Keratinocyte (primary cell): ENCODE results near the gene SHKBP1. TPM values are rescaled to one million over a fixed set of nuclear protein-coding genes. Genes with fewer than 3 reads are reported as not detected.

ENCODE experiments used
- DNase-seq: peaks from one replicate; pipeline ENCODE4 v3.0.0-alpha.2; 2011; ENCODE audit warnings: low read depth, missing footprints, low spot score
- FAIRE-seq: peaks from 2 replicates; lab custom pipeline; 2011; peaks lifted over from hg19 to GRCh38; lab: Jason Lieb, UNC
- H2AFZ ChIP-seq: 2 replicates; pipeline ENCODE4 v1.6.0; 2012; ENCODE audit warnings: low read length, control low read depth, inconsistent platforms; ENCODE audit not compliant: control insufficient read depth
- H3K27ac ChIP-seq: 2 replicates; pipeline ENCODE4 v1.5.1; 2011; ENCODE audit warnings: low read length; ENCODE audit not compliant: control insufficient read depth, insufficient read depth
- H3K27me3 ChIP-seq: 3 replicates; pipeline ENCODE4 v1.6.0; 2011; ENCODE audit warnings: low read length; ENCODE audit not compliant: control insufficient read depth, insufficient read depth; ENCODE audit errors: extremely low read depth
- H3K36me3 ChIP-seq, 2 experiments: 2 replicates in 1 of 2; 3 replicates in 1 of 2; pipeline ENCODE4 v1.5.1; 2011; ENCODE audit warnings: low read length in 2 of 2, mild to moderate bottlenecking in 1 of 2; ENCODE audit not compliant: control insufficient read depth in 2 of 2, insufficient read depth in 2 of 2; ENCODE audit errors: extremely low read depth in 1 of 2
- H3K4me1 ChIP-seq: 3 replicates; pipeline ENCODE4 v1.5.1; 2011; ENCODE audit warnings: low read length; ENCODE audit not compliant: control insufficient read depth, insufficient read depth; ENCODE audit errors: extremely low read depth
- H3K4me2 ChIP-seq: 3 replicates; pipeline ENCODE4 v1.6.0; 2011; ENCODE audit warnings: low read depth, low read length; ENCODE audit not compliant: control insufficient read depth, insufficient read depth; ENCODE audit errors: extremely low read depth
- H3K4me3 ChIP-seq, 3 experiments: fragments of 200-600 bp in 1 of 3; sonication (generic) in 1 of 3; 2 replicates in 2 of 3; 3 replicates in 1 of 3; pipeline ENCODE4 v1.5.1; 2011 to 2016; ENCODE audit warnings: low read length in 3 of 3, mild to moderate bottlenecking in 3 of 3, control low read depth in 2 of 3, inconsistent platforms in 1 of 3, low read depth in 1 of 3, mixed read lengths in 1 of 3, mixed run types in 1 of 3, moderate library complexity in 1 of 3; ENCODE audit not compliant: control insufficient read depth in 2 of 3, insufficient read depth in 2 of 3; ENCODE audit errors: extremely low read depth in 1 of 3
- H3K79me2 ChIP-seq: 2 replicates; pipeline ENCODE4 v1.6.0; 2012; ENCODE audit warnings: low read length; ENCODE audit not compliant: control insufficient read depth, insufficient read depth
- H3K9ac ChIP-seq: 3 replicates; pipeline ENCODE4 v1.6.0; 2011; ENCODE audit warnings: low read length; ENCODE audit not compliant: control insufficient read depth, insufficient read depth; ENCODE audit errors: extremely low read depth
- H3K9me1 ChIP-seq: 3 replicates; pipeline ENCODE4 v1.6.0; 2011; ENCODE audit warnings: low read length; ENCODE audit not compliant: control insufficient read depth, insufficient read depth; ENCODE audit errors: extremely low read depth
- H3K9me3 ChIP-seq: 2 replicates; pipeline ENCODE4 v1.5.1; 2012; ENCODE audit warnings: low read depth, low read length; ENCODE audit not compliant: control insufficient read depth
- H4K20me1 ChIP-seq: 3 replicates; pipeline ENCODE4 v1.6.0; 2011; ENCODE audit warnings: low read length; ENCODE audit not compliant: control insufficient read depth, insufficient read depth; ENCODE audit errors: extremely low read depth
- EZH2 ChIP-seq: IDR thresholded peaks from one replicate; pipeline ENCODE4 v1.6.1; 2012; ENCODE audit warnings: inconsistent platforms, mild to moderate bottlenecking, low read length, moderate library complexity
- dilution Hi-C: fragments of 300-500 bp; cut with MboI; formaldehyde crosslinking; loops from one replicate; pipeline ENCODE4 v1.7.0; 2020; ENCODE audit warnings: low sequenced_read_pairs; ENCODE audit not compliant: extremely low pct_ligation_motif_present
- polyA plus RNA-seq, 5 experiments: library from polyadenylated mRNA; depleted of rRNA in 3 of 5; stranded (reverse) in 3 of 5; stranded (forward) in 1 of 5; unstranded in 1 of 5; fragments of >200 nt; gene quantifications; 1 replicate in 1 of 5; 2 replicates in 3 of 5; 3 replicates in 1 of 5; pipeline versions ENCODE4 v1.2.1 to v1.2.3, GENCODE V29; 2011 to 2012; ENCODE audit warnings: missing spikeins in 2 of 5, low read depth in 1 of 5, low replicate concordance in 1 of 5
- TF ChIP-seq, protein P1 (sequence below), 3 experiments: IDR thresholded peaks in 1 of 3; conservative IDR thresholded peaks in 1 of 3; optimal IDR thresholded peaks in 1 of 3; 2 replicates in 2 of 3; 3 replicates in 1 of 3; pipeline versions ENCODE3 to v1.5.1; 2011; ENCODE audit warnings: low read length in 3 of 3, mild to moderate bottlenecking in 3 of 3, moderate library complexity in 2 of 3, control low read depth in 1 of 3, inconsistent platforms in 1 of 3; ENCODE audit not compliant: insufficient read depth in 2 of 3; ENCODE audit errors: extremely low read depth in 1 of 3

Gene SHKBP1
- polyA plus RNA-seq, 1 donor (not counting 4 experiments of a cell fraction or from before 2014, with no cell fraction given), result 20.2 TPM

DNA sequence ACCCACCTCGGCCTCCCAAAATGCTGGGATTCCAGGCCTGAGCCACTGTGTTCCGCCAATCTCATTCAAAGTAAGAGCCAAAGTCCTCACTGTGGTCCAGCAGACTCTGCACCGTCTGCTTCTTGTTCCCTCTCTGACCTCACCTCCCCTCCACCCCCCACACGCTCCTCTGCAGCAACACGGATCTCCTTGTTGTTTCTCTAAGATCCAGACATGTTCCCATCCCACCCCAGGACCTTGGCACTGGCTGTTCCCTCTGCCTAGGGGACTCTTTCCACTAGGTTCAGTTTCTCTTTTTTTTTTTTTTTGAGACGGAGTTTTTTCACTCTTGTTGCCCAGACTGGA is 62.9 kb downstream of the SHKBP1 start:
- Histone ChIP-seq H3K9ac (no peak overlapping the region), H3K27ac (no peak overlapping the region), H3K4me2 (no peak overlapping the region), H2AFZ (no peak overlapping the region), H3K9me3 (no peaks in the 10 kb centered on the region), H3K27me3 (no peaks in the 10 kb centered on the region), H3K36me3 (no peaks in the 10 kb centered on the region), H3K4me1 (no peaks in the 10 kb centered on the region), H4K20me1 (no peaks in the 10 kb centered on the region), H3K79me2 (no peaks in the 10 kb centered on the region), H3K4me3 (no peak overlapping the region), H3K9me1 (no peaks in the 10 kb centered on the region)
- dilution Hi-C loops, result no loop called here
- no peak for FAIRE-seq
- DNase-seq, result no peak
- TF ChIP-seq EZH2, result no peak
- TF ChIP-seq, protein P1, sequence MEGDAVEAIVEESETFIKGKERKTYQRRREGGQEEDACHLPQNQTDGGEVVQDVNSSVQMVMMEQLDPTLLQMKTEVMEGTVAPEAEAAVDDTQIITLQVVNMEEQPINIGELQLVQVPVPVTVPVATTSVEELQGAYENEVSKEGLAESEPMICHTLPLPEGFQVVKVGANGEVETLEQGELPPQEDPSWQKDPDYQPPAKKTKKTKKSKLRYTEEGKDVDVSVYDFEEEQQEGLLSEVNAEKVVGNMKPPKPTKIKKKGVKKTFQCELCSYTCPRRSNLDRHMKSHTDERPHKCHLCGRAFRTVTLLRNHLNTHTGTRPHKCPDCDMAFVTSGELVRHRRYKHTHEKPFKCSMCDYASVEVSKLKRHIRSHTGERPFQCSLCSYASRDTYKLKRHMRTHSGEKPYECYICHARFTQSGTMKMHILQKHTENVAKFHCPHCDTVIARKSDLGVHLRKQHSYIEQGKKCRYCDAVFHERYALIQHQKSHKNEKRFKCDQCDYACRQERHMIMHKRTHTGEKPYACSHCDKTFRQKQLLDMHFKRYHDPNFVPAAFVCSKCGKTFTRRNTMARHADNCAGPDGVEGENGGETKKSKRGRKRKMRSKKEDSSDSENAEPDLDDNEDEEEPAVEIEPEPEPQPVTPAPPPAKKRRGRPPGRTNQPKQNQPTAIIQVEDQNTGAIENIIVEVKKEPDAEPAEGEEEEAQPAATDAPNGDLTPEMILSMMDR (optimal IDR thresholded peaks at IDR 0.05 in 1 of 3, IDR thresholded peaks at IDR 0.05 in 1 of 3, conservative IDR thresholded peaks at IDR 0.05 in 1 of 3; ENCODE audit: extremely low read depth in 1 of 3, insufficient read depth in 2 of 3, low read length in 3 of 3), result no peak

DNA sequence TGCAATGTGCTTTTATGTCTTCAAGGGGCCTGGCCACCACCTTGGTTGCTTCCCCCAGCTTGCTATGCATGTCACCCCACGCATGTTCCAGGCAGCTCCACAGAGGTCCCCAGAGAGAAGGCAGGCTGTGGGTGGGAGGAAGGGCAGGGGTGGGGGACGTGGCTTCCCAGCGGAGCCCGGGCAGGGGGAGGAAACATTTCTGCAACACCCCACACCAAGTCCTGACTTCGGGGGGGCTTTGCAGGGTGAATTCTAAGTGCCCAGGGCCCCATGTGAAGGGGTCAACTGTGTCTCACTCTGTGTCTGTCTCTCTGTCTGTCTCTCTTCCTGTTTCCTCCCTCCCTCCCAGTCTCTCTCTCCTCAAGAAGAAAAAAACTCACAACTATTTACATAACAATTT is 64.1 kb downstream of the SHKBP1 start:
- Histone ChIP-seq H3K27me3 (no peaks in the 10 kb centered on the region), H3K4me2 (no peak overlapping the region), H4K20me1 (no peaks in the 10 kb centered on the region), H3K9me3 (no peaks in the 10 kb centered on the region), H3K4me3 (no peak overlapping the region), H3K4me1 (no peaks in the 10 kb centered on the region), H3K9ac (no peak overlapping the region), H3K36me3 (no peaks in the 10 kb centered on the region), H3K79me2 (no peaks in the 10 kb centered on the region), H2AFZ (no peak overlapping the region), H3K9me1 (no peaks in the 10 kb centered on the region), H3K27ac (no peak overlapping the region)
- dilution Hi-C loops, result no loop called here
- TF ChIP-seq EZH2, result no peak
- TF ChIP-seq, protein P1 (optimal IDR thresholded peaks at IDR 0.05 in 1 of 3, IDR thresholded peaks at IDR 0.05 in 1 of 3, conservative IDR thresholded peaks at IDR 0.05 in 1 of 3; ENCODE audit: extremely low read depth in 1 of 3, insufficient read depth in 2 of 3, low read length in 3 of 3), result no peak
- DNase-seq (no peak), FAIRE-seq (no peak)

Other genes with a start within 250 kb of the SHKBP1 start
- 13.3 to 16.0 TPM (median 15.4 TPM) in 3 replicates for gene C19orf47, start 228.5 kb upstream of the SHKBP1 start, polyA plus RNA-seq
- gene PLD3, start 228.2 kb upstream of the SHKBP1 start, polyA plus RNA-seq, result 102 to 179 TPM (median 137 TPM) in 3 replicates
- 0.03 to 0.06 TPM in 2 of 3 replicates, not detected in the other for gene HIPK4, start 186.7 kb upstream of the SHKBP1 start, polyA plus RNA-seq
- gene PRX, start 163.5 kb upstream of the SHKBP1 start, polyA plus RNA-seq, result 0.22 to 0.49 TPM (median 0.42 TPM) in 3 replicates
- gene SERTAD1, start 150.9 kb upstream of the SHKBP1 start, polyA plus RNA-seq, result 9.5 to 15.4 TPM (median 10.5 TPM) in 3 replicates
- gene SERTAD3, start 132.5 kb upstream of the SHKBP1 start, polyA plus RNA-seq, result 11.8 to 16.1 TPM (median 13.2 TPM) in 3 replicates
- gene BLVRB, start 111.1 kb upstream of the SHKBP1 start, polyA plus RNA-seq, result 48.6 to 129 TPM (median 52.5 TPM) in 3 replicates
- 0.06 to 0.28 TPM (median 0.17 TPM) in 3 replicates for gene SPTBN4, start 109.9 kb upstream of the SHKBP1 start, polyA plus RNA-seq
- 25.9 to 48.0 TPM (median 29.6 TPM) in 3 replicates for gene LTBP4, start 24.5 kb downstream of the SHKBP1 start, polyA plus RNA-seq
- gene NUMBL, start 113.8 kb downstream of the SHKBP1 start, polyA plus RNA-seq, result 5.5 to 6.0 TPM (median 5.7 TPM) in 3 replicates
- gene COQ8B, start 140.0 kb downstream of the SHKBP1 start, polyA plus RNA-seq, result 11.0 to 13.8 TPM (median 13.8 TPM) in 3 replicates
- 17.0 to 32.6 TPM (median 17.2 TPM) in 3 replicates for gene ITPKC, start 140.2 kb downstream of the SHKBP1 start, polyA plus RNA-seq
- gene ACTMAP, start 173.6 kb downstream of the SHKBP1 start, polyA plus RNA-seq, result 1.4 to 2.8 TPM (median 1.4 TPM) in 3 replicates
- 54.5 to 129 TPM (median 93.4 TPM) in 3 replicates for gene SNRPA, start 174.3 kb downstream of the SHKBP1 start, polyA plus RNA-seq
- 3.4 to 7.4 TPM (median 5.5 TPM) in 3 replicates for gene MIA, start 198.6 kb downstream of the SHKBP1 start, polyA plus RNA-seq
- gene RAB4B, start 201.4 kb downstream of the SHKBP1 start, polyA plus RNA-seq, result 13.2 to 17.1 TPM (median 15.0 TPM) in 3 replicates
- 31.6 to 57.0 TPM (median 41.0 TPM) in 3 replicates for gene EGLN2, start 222.3 kb downstream of the SHKBP1 start, polyA plus RNA-seq